ENCODE results near the gene RYK.

Gene RYK

DNA sequence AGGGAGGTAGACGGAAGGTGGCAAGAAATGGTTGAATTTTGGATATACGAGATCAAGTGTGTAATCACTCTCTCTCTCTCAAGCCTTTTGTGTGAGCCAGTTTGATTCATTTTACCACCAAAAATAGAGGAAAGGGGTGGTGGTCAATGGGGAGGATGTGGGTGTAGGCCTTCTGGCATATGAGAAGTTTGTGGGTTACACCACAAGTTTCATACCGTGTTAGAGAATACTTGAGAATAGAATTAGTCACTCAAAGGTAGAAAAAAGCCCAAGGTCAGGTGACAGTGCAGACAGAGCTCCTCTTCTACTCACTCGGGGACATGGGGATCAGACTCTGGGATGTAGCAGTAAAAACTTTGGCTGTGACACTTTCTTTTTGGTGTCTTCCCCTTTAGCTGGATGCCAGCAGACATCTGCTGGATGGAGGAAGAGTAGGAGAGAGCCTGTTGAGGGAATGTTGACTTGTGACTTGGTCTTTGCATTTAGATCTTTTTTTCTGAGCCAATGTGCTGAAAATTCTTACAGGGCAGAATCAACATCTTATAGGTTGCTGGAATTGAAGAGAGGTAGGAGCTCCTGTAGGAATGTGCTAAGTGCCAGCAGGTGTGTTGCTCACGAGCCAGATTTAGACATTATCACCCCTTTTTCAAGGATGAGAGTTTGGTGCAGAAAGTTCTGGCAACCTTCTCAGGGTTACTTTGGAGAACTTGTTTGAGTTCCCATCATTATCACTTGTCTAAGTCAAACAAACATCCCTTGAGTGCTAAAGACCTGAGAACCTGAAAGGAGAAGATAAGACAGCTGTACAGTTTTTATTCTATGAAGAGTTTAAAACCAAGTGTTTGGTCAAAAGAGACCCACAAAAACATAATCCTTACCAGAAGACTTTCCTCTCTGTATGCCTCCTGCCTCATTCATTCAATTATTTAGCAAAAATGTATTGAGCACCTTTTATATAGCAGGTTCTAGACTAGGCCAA is 43.9 kb upstream of the RYK start:
- no peak overlapping the region for H3K4me3 ChIP-seq (ENCODE audit: low read length)
- DNase-seq (ENCODE audit: low read depth) = no peak

DNA sequence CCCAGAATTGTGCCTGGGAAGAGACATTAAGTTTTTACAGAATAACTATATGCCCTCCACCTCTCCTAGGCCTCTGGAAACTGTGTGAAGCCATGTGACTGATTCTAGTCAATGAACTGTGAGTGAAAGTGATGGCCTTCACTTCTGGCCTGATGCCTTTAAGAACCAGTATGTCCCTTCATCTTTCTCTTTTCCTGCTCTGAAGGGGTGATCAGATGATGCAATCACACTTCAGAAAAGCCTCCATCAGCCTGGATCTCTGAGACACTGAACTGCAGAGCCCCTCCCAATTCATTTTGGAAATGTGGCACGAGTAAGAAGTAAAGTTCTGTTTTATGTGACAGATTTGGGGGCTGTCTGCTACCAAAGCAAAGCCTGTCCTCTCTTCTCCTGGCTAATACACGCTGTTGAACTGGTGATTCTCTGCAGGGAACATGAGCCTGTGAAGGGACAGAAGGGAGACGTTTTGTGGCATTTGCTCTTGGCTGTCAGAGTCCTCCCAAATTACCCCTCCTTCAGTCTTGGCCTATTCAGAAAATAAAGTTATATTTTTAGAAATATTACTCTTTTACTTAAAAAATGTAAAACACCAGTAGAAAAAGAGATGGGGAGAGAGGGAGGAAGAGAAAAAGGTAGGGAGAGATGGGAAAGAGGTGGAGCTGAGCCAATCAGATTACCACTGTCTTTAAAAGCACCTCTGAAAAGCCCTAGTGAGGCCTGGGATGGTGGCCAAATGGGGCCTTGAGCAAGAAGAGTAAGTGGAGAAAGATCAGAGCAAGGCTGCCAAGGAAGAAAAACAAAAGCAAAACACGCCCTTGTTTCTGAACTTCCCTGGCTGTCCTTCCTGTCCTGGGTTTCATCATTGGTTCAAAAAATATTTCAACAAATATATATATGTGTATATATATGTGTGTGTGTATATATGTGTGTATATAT is 40.9 kb upstream of the RYK start:
- H3K4me3 ChIP-seq (ENCODE audit: low read length) = no peak overlapping the region
- TF ChIP-seq, protein P1, sequence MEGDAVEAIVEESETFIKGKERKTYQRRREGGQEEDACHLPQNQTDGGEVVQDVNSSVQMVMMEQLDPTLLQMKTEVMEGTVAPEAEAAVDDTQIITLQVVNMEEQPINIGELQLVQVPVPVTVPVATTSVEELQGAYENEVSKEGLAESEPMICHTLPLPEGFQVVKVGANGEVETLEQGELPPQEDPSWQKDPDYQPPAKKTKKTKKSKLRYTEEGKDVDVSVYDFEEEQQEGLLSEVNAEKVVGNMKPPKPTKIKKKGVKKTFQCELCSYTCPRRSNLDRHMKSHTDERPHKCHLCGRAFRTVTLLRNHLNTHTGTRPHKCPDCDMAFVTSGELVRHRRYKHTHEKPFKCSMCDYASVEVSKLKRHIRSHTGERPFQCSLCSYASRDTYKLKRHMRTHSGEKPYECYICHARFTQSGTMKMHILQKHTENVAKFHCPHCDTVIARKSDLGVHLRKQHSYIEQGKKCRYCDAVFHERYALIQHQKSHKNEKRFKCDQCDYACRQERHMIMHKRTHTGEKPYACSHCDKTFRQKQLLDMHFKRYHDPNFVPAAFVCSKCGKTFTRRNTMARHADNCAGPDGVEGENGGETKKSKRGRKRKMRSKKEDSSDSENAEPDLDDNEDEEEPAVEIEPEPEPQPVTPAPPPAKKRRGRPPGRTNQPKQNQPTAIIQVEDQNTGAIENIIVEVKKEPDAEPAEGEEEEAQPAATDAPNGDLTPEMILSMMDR (IDR thresholded peaks at IDR 0.05; ENCODE audit: insufficient read depth, low read depth, low read length, missing control alignments) = no peak
- peak; percentile 58 for DNase-seq (ENCODE audit: low read depth)

More for the DNA sequence above, 43.9 kb upstream of the RYK start:
- TF ChIP-seq, protein P1 (IDR thresholded peaks at IDR 0.05; ENCODE audit: insufficient read depth, low read depth, low read length, missing control alignments) = no peak

DNA sequence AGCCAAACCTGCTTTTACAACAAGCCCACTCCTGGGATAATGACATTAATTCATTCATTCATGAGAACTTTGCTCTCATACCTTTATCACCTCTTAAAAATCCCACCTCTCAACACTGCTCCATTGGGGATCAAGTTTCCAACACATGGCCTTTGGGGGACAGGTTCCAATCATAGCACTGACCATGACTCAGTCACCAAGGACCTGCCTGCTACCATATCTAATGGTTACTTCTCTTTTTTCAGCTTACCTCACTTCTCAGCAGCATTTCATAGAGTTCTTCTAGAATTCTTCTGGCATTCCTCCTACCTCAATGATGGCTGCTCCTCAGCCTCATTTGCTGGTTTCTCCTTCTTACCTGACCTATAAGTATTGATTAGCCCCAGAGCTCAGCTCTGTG is 36.9 kb upstream of the RYK start:
- H3K4me3 ChIP-seq (ENCODE audit: low read length) = no peak overlapping the region
- DNase-seq (ENCODE audit: low read depth) = no peak
- TF ChIP-seq, protein P1 (IDR thresholded peaks at IDR 0.05; ENCODE audit: insufficient read depth, low read depth, low read length, missing control alignments) = no peak

DNA sequence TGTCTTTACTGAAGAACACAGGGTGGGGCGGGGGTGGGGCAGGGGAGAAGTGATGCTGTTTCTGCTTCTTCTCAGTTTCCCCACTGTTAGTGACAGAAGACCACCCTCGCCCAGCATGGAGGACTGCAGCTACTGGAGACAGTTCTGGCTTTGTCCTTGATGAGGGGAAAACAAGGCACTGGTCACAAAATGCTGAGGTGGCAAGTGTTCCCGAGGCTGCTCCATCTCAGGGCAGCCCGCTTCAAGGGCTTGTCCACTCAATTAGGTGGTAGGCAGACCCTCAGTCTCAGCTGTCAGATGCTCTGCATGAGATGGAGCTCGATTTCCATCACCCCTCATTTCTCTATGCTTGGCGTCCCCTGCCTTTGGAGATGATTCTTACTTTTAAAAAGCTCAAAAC is 33.8 kb upstream of the RYK start:
- DNase-seq (ENCODE audit: low read depth) = no peak
- TF ChIP-seq, protein P1 (IDR thresholded peaks at IDR 0.05; ENCODE audit: insufficient read depth, low read depth, low read length, missing control alignments) = no peak

DNA sequence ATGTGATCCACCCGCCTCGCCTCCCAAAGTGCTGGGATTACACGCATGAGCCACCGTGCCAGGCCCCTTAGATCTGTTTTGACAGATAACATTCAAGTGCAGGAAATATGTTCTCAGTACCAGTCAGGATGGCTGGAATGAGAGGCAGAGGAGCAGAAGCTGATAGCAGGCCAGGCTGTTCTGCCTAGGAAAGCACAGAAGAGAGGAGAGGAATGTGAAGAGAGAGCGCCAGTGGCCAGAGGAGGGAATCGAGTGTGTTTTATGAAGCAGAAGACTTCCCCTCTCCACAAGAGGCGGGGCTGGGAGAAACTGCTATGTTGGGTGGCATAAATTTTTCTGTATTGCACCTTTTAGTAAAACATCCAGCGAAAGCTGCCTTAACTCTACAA is 32.0 kb upstream of the RYK start:
- no peak for DNase-seq (ENCODE audit: low read depth)
- H3K4me3 ChIP-seq (ENCODE audit: low read length) = no peak overlapping the region
- TF ChIP-seq, protein P1 (IDR thresholded peaks at IDR 0.05; ENCODE audit: insufficient read depth, low read depth, low read length, missing control alignments) = no peak

More for the DNA sequence above, 33.8 kb upstream of the RYK start:
- no peak overlapping the region for H3K4me3 ChIP-seq (ENCODE audit: low read length)

DNA sequence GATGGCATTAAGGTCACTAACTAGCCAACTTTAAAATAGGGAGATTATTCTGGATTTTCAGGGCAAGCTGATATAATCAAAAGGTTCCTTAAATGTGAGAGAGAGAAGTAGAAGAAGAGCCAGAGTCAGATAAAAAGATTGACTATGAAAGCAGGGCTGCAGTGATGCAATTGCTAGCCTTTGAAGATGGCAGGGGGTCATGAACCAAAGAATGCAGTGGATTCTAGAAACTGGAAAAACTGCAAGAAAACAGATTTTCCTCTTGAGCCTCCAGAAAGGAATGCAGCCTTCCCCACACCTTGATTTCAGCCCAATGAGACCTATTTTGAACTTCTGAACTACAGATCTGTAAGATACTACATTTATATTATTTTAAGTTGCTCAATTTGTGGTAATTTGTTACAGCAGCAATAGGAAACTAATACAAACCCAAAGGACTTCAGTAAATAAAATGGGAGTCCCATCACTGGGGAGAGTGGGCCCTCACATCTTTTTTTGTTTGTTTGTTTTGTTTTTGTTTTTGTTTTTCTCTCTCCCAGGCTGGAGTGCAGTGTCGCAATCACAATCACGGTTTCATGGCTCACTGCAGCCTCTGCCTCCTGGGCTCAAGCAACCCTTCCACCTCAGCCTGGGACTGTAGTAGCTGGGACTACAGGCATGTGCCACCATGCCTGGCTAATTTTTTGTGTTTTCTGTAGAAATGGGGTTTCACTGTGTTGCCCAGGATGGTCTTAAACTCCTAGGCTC is 31.4 kb upstream of the RYK start:
- TF ChIP-seq, protein P1 (IDR thresholded peaks at IDR 0.05; ENCODE audit: insufficient read depth, low read depth, low read length, missing control alignments) = no peak
- DNase-seq (ENCODE audit: low read depth) = no peak

More for the DNA sequence above, 31.4 kb upstream of the RYK start:
- no peak overlapping the region for H3K4me3 ChIP-seq (ENCODE audit: low read length)
